ENCODE measurements around the gene RAP1GAP. TPM values are rescaled to one million over a fixed set of nuclear protein-coding genes. Genes with fewer than 3 reads are reported as not detected.
"Not testable (repeated sequence)": the region's sequence is repeated elsewhere in the genome, so short reads cannot be mapped to it uniquely, and the experiment has no call there.

RAP1GAP gene
- total RNA-seq, 1 donor from 2014 or later = 1.1 TPM

- no peaks in the 10 kb centered on the region for H3K36me3 ChIP-seq (ENCODE audit: control insufficient read depth, insufficient read depth, low read length)
- no peak for FAIRE-seq
- peaks cover under 1% of the 10 kb centered on the region for H3K27me3 ChIP-seq (ENCODE audit: control insufficient read depth, insufficient read depth, low read length)
- no peak for DNase-seq (ENCODE audit: low read depth)
- no peak overlapping the region for H3K4me3 ChIP-seq (ENCODE audit: low read depth, low read length)
- no peak for TF ChIP-seq CTCF (IDR thresholded peaks at IDR 0.05; ENCODE audit: insufficient read depth, low read length, severe bottlenecking)
Observed at GRCh38 chr1:21634806-21635535, 34.2 kb downstream of the RAP1GAP start.

GRCh38 chr1:21633992-21634805 is 35.0 kb downstream of the RAP1GAP start:
- DNase-seq (ENCODE audit: low read depth) (no peak), FAIRE-seq (no peak)
- Histone ChIP-seq H3K4me3 (ENCODE audit: low read depth, low read length) (no peak overlapping the region), H3K27me3 (ENCODE audit: control insufficient read depth, insufficient read depth, low read length) (peaks cover 2% of the 10 kb centered on the region), H3K36me3 (ENCODE audit: control insufficient read depth, insufficient read depth, low read length) (no peaks in the 10 kb centered on the region)
- no peak for TF ChIP-seq CTCF (IDR thresholded peaks at IDR 0.05; ENCODE audit: insufficient read depth, low read length, severe bottlenecking)

GRCh38 chr1:21633141-21633755 is 35.9 kb downstream of the RAP1GAP start:
- DNase-seq (ENCODE audit: low read depth) = no peak
- peaks cover 3% of the 10 kb centered on the region for H3K27me3 ChIP-seq (ENCODE audit: control insufficient read depth, insufficient read depth, low read length)

GRCh38 chr1:21631944-21632887 is 36.9 kb downstream of the RAP1GAP start:
- FAIRE-seq = no peak
- peaks cover 3% of the 10 kb centered on the region for H3K27me3 ChIP-seq (ENCODE audit: control insufficient read depth, insufficient read depth, low read length)
- H3K4me3 ChIP-seq (ENCODE audit: low read depth, low read length) = no peak overlapping the region
- DNase-seq (ENCODE audit: low read depth) = no peak
- TF ChIP-seq CTCF (IDR thresholded peaks at IDR 0.05; ENCODE audit: insufficient read depth, low read length, severe bottlenecking) = no peak
- no peaks in the 10 kb centered on the region for H3K36me3 ChIP-seq (ENCODE audit: control insufficient read depth, insufficient read depth, low read length)

More at GRCh38 chr1:21633141-21633755, 35.9 kb downstream of the RAP1GAP start:
- no peaks in the 10 kb centered on the region for H3K36me3 ChIP-seq (ENCODE audit: control insufficient read depth, insufficient read depth, low read length)
- H3K4me3 ChIP-seq (ENCODE audit: low read depth, low read length) = no peak overlapping the region
- FAIRE-seq = no peak
- TF ChIP-seq CTCF (IDR thresholded peaks at IDR 0.05; ENCODE audit: insufficient read depth, low read length, severe bottlenecking) = no peak

- FAIRE-seq; DNase-seq (ENCODE audit: low read depth); H3K36me3 ChIP-seq (ENCODE audit: control insufficient read depth, insufficient read depth, low read length); H3K27me3 ChIP-seq (ENCODE audit: control insufficient read depth, insufficient read depth, low read length); H3K4me3 ChIP-seq (ENCODE audit: low read depth, low read length): not testable (repeated sequence)
Observed at GRCh38 chr1:21631590-21631943, 37.6 kb downstream of the RAP1GAP start.
